Muscle of leg (tissue), 16 donors: ENCODE data around the gene ATF4. TPM values are rescaled to one million over a fixed set of nuclear protein-coding genes. Genes with fewer than 3 reads are reported as not detected.

ENCODE experiments used
- DNase-seq: peaks from one replicate; pipeline ENCODE4 v3.0.0; 2013
- H3K27ac ChIP-seq: one replicate; pipeline ENCODE4 v1.5.1; 2013; ENCODE audit warnings: mild to moderate bottlenecking, low read length, control low read depth
- H3K27me3 ChIP-seq: one replicate; pipeline ENCODE4 v1.6.1; 2013; ENCODE audit warnings: low read length; ENCODE audit not compliant: control insufficient read depth, insufficient read depth
- H3K36me3 ChIP-seq: one replicate; pipeline ENCODE4 v1.6.1; 2013; ENCODE audit warnings: low read length; ENCODE audit not compliant: control insufficient read depth, insufficient read depth
- H3K4me1 ChIP-seq: one replicate; pipeline ENCODE4 v1.6.1; 2013; ENCODE audit warnings: low read length; ENCODE audit not compliant: control insufficient read depth, insufficient read depth
- H3K4me3 ChIP-seq: one replicate; pipeline ENCODE4 v1.5.1; 2013; ENCODE audit warnings: low read length, control low read depth
- H3K9me3 ChIP-seq: replicated peaks from 2 replicates; pipeline ENCODE4 v1.6.1; 2013; ENCODE audit warnings: low read depth, low read length; ENCODE audit not compliant: control insufficient read depth
- WGBS: methylation state at CpG from one replicate; pipeline ENCODE4 v1.1.5; 2013; ENCODE audit warnings: missing lambda C conversion rate; ENCODE audit not compliant: insufficient coverage; 5-methylcytosine and 5-hydroxymethylcytosine counted together
- long read RNA-seq, 11 donors: transcript quantifications; one replicate each; lab custom pipeline, GENCODE V29; 2026
- polyA plus RNA-seq, 8 donors: library from polyadenylated mRNA; unstranded; fragments of 120-200 nt; gene quantifications; one replicate each; pipeline versions ENCODE4 v1.2.1 to v1.2.3, GENCODE V29; 2013; ENCODE audit warnings: inconsistent platforms in 1 of 8, low replicate concordance in 1 of 8; ENCODE audit not compliant: insufficient read length in 8 of 8, insufficient read depth in 1 of 8
- total RNA-seq: library from RNA; stranded (reverse); fragments of 120-200 nt; gene quantifications from one replicate; pipeline ENCODE4 v1.2.4, GENCODE V29; 2013

Gene ATF4
- total RNA-seq (307 TPM), polyA plus RNA-seq (100 to 1,000 TPM; 306 to 403 (median 323) TPM)
- long read RNA-seq, donor 1, transcript ATF4-201 (2 exons, 2,019 nt) = minor isoform, 20 of 50 reads
- long read RNA-seq, donor 1, transcript ATF4-202 (3 exons, 1,419 nt) = major isoform, 30 of 50 reads
- long read RNA-seq, donor 1, partial matches to known transcripts = 0 of 50 reads
- long read RNA-seq, donor 1, other reads (novel, unspliced or antisense) = 0 of 50 reads
- long read RNA-seq, donor 2, transcript ATF4-202 (3 exons, 1,419 nt) = major isoform, 7 of 11 reads
- long read RNA-seq, donor 2, partial matches to known transcripts = 0 of 11 reads
- long read RNA-seq, donor 2, other reads (novel, unspliced or antisense) = 0 of 11 reads
- long read RNA-seq, donor 3, transcript ATF4-201 (2 exons, 2,019 nt) = minor isoform, 20 of 149 reads
- long read RNA-seq, donor 3, transcript ATF4-202 (3 exons, 1,419 nt) = major isoform, 72 of 149 reads
- long read RNA-seq, donor 3, partial matches to known transcripts = 57 of 149 reads
- long read RNA-seq, donor 3, other reads (novel, unspliced or antisense) = 0 of 149 reads
- long read RNA-seq, donor 4, transcript ATF4-201 (2 exons, 2,019 nt) = minor isoform, 30 of 94 reads
- long read RNA-seq, donor 4, transcript ATF4-202 (3 exons, 1,419 nt) = major isoform, 59 of 94 reads
- long read RNA-seq, donor 4, partial matches to known transcripts = 5 of 94 reads
- long read RNA-seq, donor 4, other reads (novel, unspliced or antisense) = 0 of 94 reads
- long read RNA-seq, donor 5, transcript ATF4-201 (2 exons, 2,019 nt) = minor isoform, 75 of 306 reads
- long read RNA-seq, donor 5, transcript ATF4-202 (3 exons, 1,419 nt) = major isoform, 215 of 306 reads
- long read RNA-seq, donor 5, partial matches to known transcripts = 16 of 306 reads
- long read RNA-seq, donor 5, other reads (novel, unspliced or antisense) = 0 of 306 reads
- long read RNA-seq, donor 6, transcript ATF4-202 (3 exons, 1,419 nt) = major isoform, 167 of 201 reads
- long read RNA-seq, donor 6, transcript ATF4-201 (2 exons, 2,019 nt) = minor isoform, 34 of 201 reads
- long read RNA-seq, donor 6, partial matches to known transcripts = 0 of 201 reads
- long read RNA-seq, donor 6, other reads (novel, unspliced or antisense) = 0 of 201 reads
- long read RNA-seq, donor 7, transcript ATF4-202 (3 exons, 1,419 nt) = major isoform, 87 of 146 reads
- long read RNA-seq, donor 7, transcript ATF4-201 (2 exons, 2,019 nt) = minor isoform, 23 of 146 reads
- long read RNA-seq, donor 7, partial matches to known transcripts = 36 of 146 reads
- long read RNA-seq, donor 7, other reads (novel, unspliced or antisense) = 0 of 146 reads
- long read RNA-seq, donor 8, transcript ATF4-201 (2 exons, 2,019 nt) = minor isoform, 44 of 130 reads
- long read RNA-seq, donor 8, transcript ATF4-202 (3 exons, 1,419 nt) = major isoform, 79 of 130 reads
- long read RNA-seq, donor 8, partial matches to known transcripts = 7 of 130 reads
- long read RNA-seq, donor 8, other reads (novel, unspliced or antisense) = 0 of 130 reads
- long read RNA-seq, donor 9, transcript ATF4-201 (2 exons, 2,019 nt) = minor isoform, 15 of 78 reads
- long read RNA-seq, donor 9, transcript ATF4-202 (3 exons, 1,419 nt) = major isoform, 55 of 78 reads
- long read RNA-seq, donor 9, partial matches to known transcripts = 8 of 78 reads
- long read RNA-seq, donor 9, other reads (novel, unspliced or antisense) = 0 of 78 reads
- long read RNA-seq, donor 10, transcript ATF4-202 (3 exons, 1,419 nt) = major isoform, 122 of 183 reads
- long read RNA-seq, donor 10, transcript ATF4-201 (2 exons, 2,019 nt) = minor isoform, 51 of 183 reads
- long read RNA-seq, donor 10, partial matches to known transcripts = 10 of 183 reads
- long read RNA-seq, donor 10, other reads (novel, unspliced or antisense) = 0 of 183 reads
- long read RNA-seq, donor 11, transcript ATF4-202 (3 exons, 1,419 nt) = major isoform, 84 of 214 reads
- long read RNA-seq, donor 11, transcript ATF4-201 (2 exons, 2,019 nt) = minor isoform, 28 of 214 reads
- long read RNA-seq, donor 11, partial matches to known transcripts = 101 of 214 reads
- long read RNA-seq, donor 11, other reads (novel, unspliced or antisense) = 0 of 214 reads

GRCh38 chr22:39520226-39521105 is at the start of gene ATF4:
ATF4 (plus strand) TSS chr22:39520562; CDS start chr22:39521446, 884 bp downstream.
- DNase-seq = peak; percentile 91
- Histone ChIP-seq H3K4me1 (peaks cover 51% of the 10 kb centered on the region), H3K4me3 (peak within 1 kb of the TSS; percentile 100), H3K27me3 (peaks cover 3% of the 10 kb centered on the region), H3K9me3 (no peaks in the 10 kb centered on the region), H3K36me3 (peaks cover 63% of the 10 kb centered on the region), H3K27ac (peak within 1 kb of the TSS; percentile 100)
- WGBS = under 1% methylated on average over 80 of the region's 86 CpGs

GRCh38 chr22:39471381-39472141 is 48.8 kb upstream of the ATF4 start:
- DNase-seq = no peak
- no peak overlapping the region for H3K4me3 ChIP-seq
- peaks cover 70% of the 10 kb centered on the region for H3K4me1 ChIP-seq
- H3K36me3 ChIP-seq = no peaks in the 10 kb centered on the region
- H3K27me3 ChIP-seq = no peaks in the 10 kb centered on the region
- H3K9me3 ChIP-seq = no peaks in the 10 kb centered on the region
- 20% methylated on average over 7 of the region's 13 CpGs for WGBS
- peak overlapping the region; percentile 38 for H3K27ac ChIP-seq

DNA sequence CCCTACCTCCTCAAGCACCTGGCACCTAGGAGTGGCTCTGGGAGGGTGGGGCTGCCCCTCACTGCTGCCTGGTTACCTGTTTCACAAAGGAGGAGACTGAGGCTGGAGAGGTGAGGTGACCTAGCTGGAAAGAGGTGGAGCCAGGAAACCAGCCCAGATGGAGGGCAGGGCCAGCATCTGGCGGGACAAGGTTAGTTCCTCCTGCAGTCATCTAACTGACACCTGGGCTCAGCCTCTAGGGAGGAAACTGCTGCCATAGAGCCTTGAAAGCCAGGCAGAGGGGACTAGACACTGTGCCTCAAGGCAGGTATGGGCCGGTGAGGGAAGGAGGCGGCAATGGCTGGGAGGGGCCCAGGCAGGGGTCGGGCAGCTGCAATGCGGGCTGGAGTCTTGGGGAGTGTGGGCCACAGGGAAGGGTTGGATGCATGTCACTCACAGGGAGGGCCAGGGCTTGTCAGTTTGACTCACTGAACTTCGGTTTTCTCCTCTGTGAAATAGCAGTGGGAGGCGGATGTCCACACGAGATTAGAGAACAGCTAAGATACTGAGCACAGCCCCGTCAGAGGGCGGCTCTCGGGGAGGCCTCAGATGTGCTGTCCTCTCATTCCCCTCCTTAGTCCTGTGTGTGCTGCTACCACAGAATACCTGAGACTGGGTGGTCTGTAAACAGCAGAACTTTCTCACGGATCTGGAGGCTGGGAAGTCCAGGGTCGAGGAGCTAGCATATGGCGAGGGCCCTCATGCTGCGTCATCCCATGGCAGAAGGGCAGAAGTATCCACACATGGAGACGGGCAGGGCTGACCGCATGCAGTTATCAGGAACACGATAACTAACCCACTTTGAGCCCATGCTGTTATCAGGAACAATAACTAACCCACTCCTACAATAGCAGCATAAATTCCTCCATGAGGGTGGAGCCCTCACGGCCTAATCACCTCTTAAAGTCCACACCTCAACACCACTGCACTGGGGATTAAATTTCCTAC is 47.5 kb upstream of the ATF4 start:
- DNase-seq = no peak
- H3K4me3 ChIP-seq = no peak overlapping the region
- no peaks in the 10 kb centered on the region for H3K27me3 ChIP-seq
- peaks cover 74% of the 10 kb centered on the region for H3K4me1 ChIP-seq
- no peaks in the 10 kb centered on the region for H3K36me3 ChIP-seq
- no peaks in the 10 kb centered on the region for H3K9me3 ChIP-seq
- WGBS = 63% methylated on average over 13 of the region's 19 CpGs
- H3K27ac ChIP-seq = peak overlapping the region; percentile 29

DNA sequence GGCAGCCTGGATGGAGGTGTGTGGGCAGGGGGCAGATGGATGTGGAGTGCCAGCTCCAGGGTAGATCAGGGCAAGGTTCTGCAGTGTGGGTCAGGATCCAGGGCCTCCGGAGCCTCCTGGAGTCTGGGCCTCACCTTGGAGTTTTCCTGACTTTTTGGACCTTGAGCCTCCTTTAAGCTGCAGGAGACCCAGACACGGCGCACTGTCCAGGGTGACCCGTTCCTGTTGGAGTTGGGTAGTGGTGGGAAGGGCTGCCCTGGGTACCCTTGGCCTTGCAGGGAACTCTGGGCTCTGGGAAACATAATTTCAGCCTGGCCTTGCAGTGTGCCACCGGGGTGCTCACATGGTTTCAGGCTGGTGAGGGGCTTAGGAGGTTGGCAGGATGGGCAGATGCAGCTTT is 46.5 kb upstream of the ATF4 start:
- Histone ChIP-seq H3K27ac (no peak overlapping the region), H3K4me3 (no peak overlapping the region), H3K4me1 (peaks cover 84% of the 10 kb centered on the region), H3K36me3 (no peaks in the 10 kb centered on the region), H3K9me3 (no peaks in the 10 kb centered on the region), H3K27me3 (no peaks in the 10 kb centered on the region)
- WGBS = 91% methylated on average over 2 of the region's 5 CpGs
- DNase-seq = no peak

DNA sequence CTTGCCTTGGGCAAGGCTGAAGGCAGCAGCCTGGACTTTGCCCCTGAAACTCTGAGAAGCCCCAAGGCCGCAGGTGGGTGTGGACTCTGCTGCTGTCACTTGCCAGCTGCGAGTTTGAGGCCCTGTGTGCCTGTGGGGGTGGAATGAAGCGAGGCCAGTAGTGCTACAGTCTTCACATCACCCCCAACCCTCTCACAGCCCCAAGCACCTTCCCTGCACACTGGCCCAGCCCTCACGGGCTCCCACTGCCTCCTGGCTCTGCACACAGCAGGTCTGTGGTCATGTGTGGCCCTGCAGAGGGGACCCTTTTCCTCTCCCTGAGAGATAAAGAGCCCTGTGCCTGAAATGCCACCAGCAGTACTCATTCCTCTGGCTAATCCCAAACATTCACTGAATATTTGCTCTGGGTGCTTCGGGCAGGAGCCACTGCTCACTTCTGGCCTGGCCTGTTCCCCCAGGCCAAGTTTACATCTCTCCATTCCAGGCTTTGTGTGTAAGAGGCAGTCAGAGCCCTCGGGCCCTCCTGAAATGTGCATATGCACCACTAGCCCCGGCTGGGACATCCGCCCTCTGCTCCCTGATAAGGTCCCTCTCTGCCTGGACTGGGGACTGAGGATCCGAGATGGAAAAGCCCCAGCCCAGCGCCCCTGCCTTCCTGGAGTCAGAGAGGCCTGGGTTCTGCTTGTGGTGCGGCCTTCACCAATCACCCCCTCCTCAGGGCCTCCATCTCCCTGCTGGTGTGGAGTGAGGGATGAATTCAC is 45.8 kb upstream of the ATF4 start:
- H3K27ac ChIP-seq = peak overlapping the region; percentile 75
- H3K4me3 ChIP-seq = no peak overlapping the region
- DNase-seq = no peak
- H3K27me3 ChIP-seq = no peaks in the 10 kb centered on the region
- no peaks in the 10 kb centered on the region for H3K36me3 ChIP-seq
- H3K9me3 ChIP-seq = no peaks in the 10 kb centered on the region
- H3K4me1 ChIP-seq = peaks cover 84% of the 10 kb centered on the region
- 15% methylated on average over 5 of the region's 11 CpGs for WGBS

DNA sequence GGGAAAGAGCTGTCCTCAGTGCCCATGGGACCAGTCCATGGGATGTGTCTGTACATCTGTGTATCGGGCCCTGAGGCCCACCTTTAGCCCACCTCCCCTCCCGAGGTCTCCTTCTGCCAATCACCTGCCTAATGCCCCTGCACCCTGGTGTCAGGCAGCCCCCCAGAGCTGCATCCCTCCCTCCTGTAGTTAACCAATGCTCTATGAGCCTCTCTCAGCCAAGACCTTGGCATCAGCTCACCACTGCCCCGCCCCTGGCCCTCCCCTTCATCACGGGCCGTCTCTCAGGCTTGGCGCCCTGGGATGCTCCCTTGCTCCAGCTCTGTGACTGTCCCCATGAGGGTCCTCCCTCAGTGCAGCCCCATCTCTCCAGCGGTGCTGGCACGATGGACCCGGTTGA is 45.0 kb upstream of the ATF4 start:
- H3K9me3 ChIP-seq = no peaks in the 10 kb centered on the region
- no peak for DNase-seq
- H3K36me3 ChIP-seq = no peaks in the 10 kb centered on the region
- peak overlapping the region; percentile 75 for H3K27ac ChIP-seq
- no peak overlapping the region for H3K4me3 ChIP-seq
- no peaks in the 10 kb centered on the region for H3K27me3 ChIP-seq
- peaks cover 76% of the 10 kb centered on the region for H3K4me1 ChIP-seq
- WGBS = 48% methylated on average over 6 of the region's 9 CpGs

- H3K4me1 ChIP-seq = peaks cover 72% of the 10 kb centered on the region
- H3K9me3 ChIP-seq = no peaks in the 10 kb centered on the region
- no peak overlapping the region for H3K4me3 ChIP-seq
- H3K27ac ChIP-seq = no peak overlapping the region
- no peaks in the 10 kb centered on the region for H3K27me3 ChIP-seq
- 21% methylated on average over 2 of the region's 3 CpGs for WGBS
- DNase-seq = peak; percentile 64
- no peaks in the 10 kb centered on the region for H3K36me3 ChIP-seq
Observed at GRCh38 chr22:39475902-39476301, 44.5 kb upstream of the ATF4 start.
